ENCODE data around the gene HEATR5A. TPM values are rescaled to one million over a fixed set of nuclear protein-coding genes. Genes with fewer than 3 reads are reported as not detected.
A peak's percentile ranks its signal among the peaks of the same experiment; 100 is the strongest.

The HEATR5A gene
- total and polyA plus RNA-seq, 9 of the 15 experiments (the other 6 are each of a cell fraction or from before 2014, with no cell fraction given): 8.0 to 50.9 (median 23.0) TPM

- TF ChIP-seq AFF4 (CRISPR knock-in tag; IDR thresholded peaks at IDR 0.05) (no peak), PTRF (tag; IDR thresholded peaks at IDR 0.05) (no peak), HMGXB4 (CRISPR knock-in tag; IDR thresholded peaks at IDR 0.05) (0 out of 2 replicates have a peak, but pooled peaks have one; percentile 73), ZBTB26 (CRISPR knock-in tag; IDR thresholded peaks at IDR 0.05) (0 out of 2 replicates have a peak, but pooled peaks have one; percentile 14), PRPF4 (IDR thresholded peaks at IDR 0.05; ENCODE audit: insufficient read depth, low read depth, low read length, poor library complexity, severe bottlenecking) (no peak), ZNF707 (CRISPR knock-in tag; conservative IDR thresholded peaks at IDR 0.05) (no peak), CBFA2T2 (conservative IDR thresholded peaks at IDR 0.05) (no peak), ZNF280A (IDR thresholded peaks at IDR 0.05; ENCODE audit: low read depth, partially characterized antibody) (no peak), ARID1B (IDR thresholded peaks at IDR 0.05) (no peak), TEAD1 (CRISPR knock-in tag; IDR thresholded peaks at IDR 0.05) (peak; percentile 11 to 67; a peak in 1 of 4 replicates), ZFP1 (CRISPR knock-in tag; IDR thresholded peaks at IDR 0.05) (no peak), WHSC1 (IDR thresholded peaks at IDR 0.05; ENCODE audit: low read length) (no peak), E2F4 (CRISPR knock-in tag; IDR thresholded peaks at IDR 0.05; ENCODE audit: low read depth) (peak; percentile 57; the same call in 1 of the 2 replicates), TBL1XR1 (IDR thresholded peaks at IDR 0.05; ENCODE audit: low read length in 2 of 2) (peak in 1 of 2 experiments; percentile 75; a peak in 2 of 4 replicates), BDP1 (IDR thresholded peaks at IDR 0.05; ENCODE audit: insufficient read depth, insufficient read length) (no peak), ZNF696 (CRISPR knock-in tag; conservative IDR thresholded peaks at IDR 0.05) (no peak), NFIC (IDR thresholded peaks at IDR 0.05) (0 out of 2 replicates have a peak, but pooled peaks have one; percentile 3)
Measured at GRCh38 chr14:31420319-31421111, at the start of gene HEATR5A (continued).
